HG03460 (cell line): ENCODE results near the gene KRT40.
"Not testable (repeated sequence)": the region's sequence is repeated elsewhere in the genome, so short reads cannot be mapped to it uniquely, and the experiment has no call there.

Source experiments
- ATAC-seq: cut with Tn5 transposase; IDR thresholded peaks from one replicate; pipeline ENCODE4 v1.9.1; 2021; ENCODE audit not compliant: unreplicated experiment

KRT40 gene

GRCh38 chr17:40984226-40984625, at the start of gene KRT40:
Gene KRT40, minus strand, starts transcription at chr17:40984326. Its CDS starts 53 bp downstream, at chr17:40984273.
- ATAC-seq: no peak

- no peak for ATAC-seq
These were observed 45.6 kb upstream of the KRT40 start, which contains the start of gene KRTAP1-4 for GRCh38 chr17:41029633-41030245. Gene KRTAP1-4, minus strand, starts transcription at chr17:41030195. Its CDS starts 117 bp downstream, at chr17:41030078.

- ATAC-seq: no peak
These were observed 42.8 kb upstream of the KRT40 start, which contains the start of gene KRTAP1-5 for GRCh38 chr17:41026715-41027471. Gene KRTAP1-5, minus strand, starts transcription at chr17:41027208. Its CDS starts 53 bp downstream, at chr17:41027155.

- ATAC-seq: no peak
These were observed 40.6 kb upstream of the KRT40 start for GRCh38 chr17:41024697-41025096.

GRCh38 chr17:41020336-41020735, 36.2 kb upstream of the KRT40 start:
- no peak for ATAC-seq

DNA sequence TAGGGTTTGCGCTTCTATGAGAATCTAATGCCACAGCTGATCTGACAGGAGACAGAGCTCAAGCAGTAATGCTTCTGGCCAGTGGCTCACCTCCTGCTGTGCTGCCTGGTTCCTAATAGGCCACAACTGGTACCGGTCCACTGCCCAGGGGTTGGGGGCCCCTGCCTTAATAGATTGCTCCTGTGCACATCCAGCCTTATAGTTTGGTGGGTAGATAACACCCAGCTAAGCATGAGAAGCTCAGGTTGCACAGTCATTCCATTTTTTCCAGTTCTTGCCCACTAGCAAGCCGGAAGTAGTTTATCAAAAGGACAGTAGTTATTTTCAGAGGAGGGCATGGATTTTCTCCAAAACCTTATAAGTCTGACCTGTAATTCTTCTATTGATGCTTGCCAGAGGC, 35.3 kb upstream of the KRT40 start:
- no peak for ATAC-seq

GRCh38 chr17:41018541-41018940, 34.4 kb upstream of the KRT40 start:
- ATAC-seq: no peak

DNA sequence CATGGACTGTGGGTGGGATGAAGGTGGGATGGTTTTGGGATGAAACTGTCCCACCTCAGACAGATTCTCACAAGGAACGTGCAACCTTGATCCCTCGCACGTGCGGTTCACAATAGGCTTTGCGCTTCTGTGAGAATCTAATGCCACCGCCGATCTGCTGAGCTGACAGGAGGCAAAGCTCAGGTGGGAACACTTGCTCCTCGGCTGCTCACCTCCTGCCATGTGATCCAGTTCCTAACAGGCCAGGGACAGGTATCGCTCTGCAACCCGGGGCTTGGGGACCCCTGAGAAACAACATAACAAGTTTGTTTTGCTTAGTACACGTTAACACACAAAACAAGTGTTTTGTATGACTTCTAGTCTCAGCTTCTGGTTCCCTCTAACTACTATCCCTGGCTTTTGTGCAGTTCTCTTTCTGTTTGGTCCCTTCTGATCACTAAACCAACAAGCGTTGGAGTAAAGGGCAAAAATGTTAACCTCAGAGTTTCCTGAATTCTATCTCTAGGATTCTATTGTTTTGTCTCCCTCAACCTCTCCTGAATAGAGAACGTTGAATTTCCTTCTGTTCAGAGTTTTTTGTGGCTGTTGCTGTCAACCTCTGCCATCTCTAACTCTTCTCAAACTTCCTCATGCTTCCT, 32.6 kb upstream of the KRT40 start:
- ATAC-seq: no peak

GRCh38 chr17:41015454-41015853, 31.3 kb upstream of the KRT40 start:
- no peak for ATAC-seq

DNA sequence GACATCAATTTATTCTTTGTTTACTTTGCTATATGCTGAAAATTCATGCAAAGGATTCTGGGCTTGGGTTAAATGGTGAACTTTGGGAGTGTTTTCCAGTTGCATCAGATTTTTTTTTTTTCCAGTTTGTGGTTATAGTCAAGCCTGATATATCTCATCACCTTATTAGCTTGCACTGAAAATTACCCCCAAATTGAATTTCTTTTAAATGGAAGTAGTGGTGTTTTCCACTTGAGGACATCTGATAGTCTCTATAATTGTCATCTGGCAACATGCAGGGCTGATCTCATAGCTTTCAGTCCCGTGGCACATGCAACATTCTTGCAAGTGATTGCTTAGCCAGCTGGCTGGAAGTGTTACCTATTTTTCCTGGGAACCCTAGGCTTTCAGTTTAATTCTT, 29.5 kb upstream of the KRT40 start:
- ATAC-seq: no peak

- no peak for ATAC-seq
These were observed 29.1 kb upstream of the KRT40 start for GRCh38 chr17:41013181-41013580.

DNA sequence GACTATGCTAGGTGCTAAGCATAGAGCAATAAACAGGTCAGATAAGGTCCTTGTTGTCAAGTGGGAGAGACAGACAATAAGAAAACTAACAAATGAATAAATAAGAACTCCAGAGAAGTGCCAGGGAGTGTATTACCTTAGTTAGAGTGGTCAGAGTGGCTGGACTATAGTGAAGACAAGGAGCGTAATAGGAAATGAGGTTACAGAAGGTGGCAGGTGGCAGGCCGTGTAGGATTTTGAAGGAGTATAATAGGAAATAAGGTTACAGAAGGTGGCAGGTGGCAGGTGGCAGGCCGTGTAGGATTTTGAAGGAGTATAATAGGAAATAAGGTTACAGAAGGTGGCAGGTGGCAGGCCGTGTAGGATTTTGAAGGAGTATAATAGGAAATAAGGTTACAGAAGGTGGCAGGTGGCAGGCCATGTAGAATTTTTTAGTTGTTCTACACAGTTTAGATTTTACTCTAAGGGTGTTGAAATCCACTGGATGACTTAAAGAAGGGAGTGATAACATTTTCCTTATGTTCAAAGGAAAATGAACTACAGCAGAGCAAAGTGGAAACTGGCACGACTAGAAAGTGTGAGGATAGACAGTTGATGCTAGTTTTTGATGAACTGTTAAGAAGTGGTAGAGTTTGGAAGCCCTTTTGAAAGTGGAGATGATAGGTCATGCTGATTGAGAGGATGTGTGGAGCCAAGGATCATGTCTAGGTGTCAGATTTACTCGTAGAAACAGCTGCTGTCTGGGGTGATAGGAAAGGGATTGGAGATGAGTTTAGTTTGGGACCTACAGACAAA, 28.4 kb upstream of the KRT40 start:
- no peak for ATAC-seq

DNA sequence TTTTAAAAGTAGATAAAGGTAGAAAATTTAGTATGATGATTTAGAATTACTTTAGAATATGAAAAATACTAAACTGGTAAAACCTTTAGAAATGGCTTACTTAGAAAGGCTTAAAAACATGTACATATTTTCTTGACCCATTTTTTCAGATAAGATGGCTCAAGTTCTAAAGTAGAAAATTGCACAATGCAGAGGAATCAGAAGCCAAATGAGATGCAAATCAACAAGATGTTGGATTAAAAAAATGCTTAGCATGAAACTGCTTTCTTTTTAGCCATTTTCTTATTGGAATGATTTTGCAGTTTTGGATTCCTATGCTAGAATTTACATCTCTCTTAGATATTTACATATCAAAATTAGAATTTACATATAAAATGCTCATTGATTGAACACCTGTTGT, 26.3 kb upstream of the KRT40 start:
- ATAC-seq: no peak

GRCh38 chr17:41009936-41010335, 25.8 kb upstream of the KRT40 start:
- no peak for ATAC-seq

- no peak for ATAC-seq
These were observed 25.2 kb upstream of the KRT40 start for GRCh38 chr17:41009301-41009760.

GRCh38 chr17:41008811-41009210, 24.7 kb upstream of the KRT40 start, which contains the start of gene KRTAP3-1:
Gene KRTAP3-1, minus strand, starts transcription at chr17:41009128. Its CDS starts 54 bp downstream, at chr17:41009074.
- ATAC-seq: no peak

DNA sequence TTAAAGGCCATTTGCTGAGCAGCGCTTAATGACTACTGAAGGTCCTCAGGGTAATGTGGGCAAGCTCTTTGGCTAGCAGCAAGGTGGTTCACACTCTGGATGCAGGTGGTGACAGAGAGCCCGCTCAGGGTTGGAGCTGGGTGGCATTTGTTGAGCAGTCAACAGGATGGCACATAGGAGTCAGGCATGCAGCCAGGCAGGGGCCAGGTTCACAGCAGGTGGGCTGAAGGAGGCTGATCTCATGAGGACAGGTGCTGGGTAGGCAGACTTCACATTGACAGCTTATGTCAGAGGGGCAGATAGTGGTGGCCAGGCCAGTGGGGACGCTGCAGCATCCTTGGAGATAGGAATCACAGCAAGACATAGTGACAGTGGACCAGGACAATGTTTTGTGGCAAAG, 20.3 kb upstream of the KRT40 start:
- ATAC-seq: no peak

GRCh38 chr17:41003926-41004325, 19.8 kb upstream of the KRT40 start:
- ATAC-seq: no peak

DNA sequence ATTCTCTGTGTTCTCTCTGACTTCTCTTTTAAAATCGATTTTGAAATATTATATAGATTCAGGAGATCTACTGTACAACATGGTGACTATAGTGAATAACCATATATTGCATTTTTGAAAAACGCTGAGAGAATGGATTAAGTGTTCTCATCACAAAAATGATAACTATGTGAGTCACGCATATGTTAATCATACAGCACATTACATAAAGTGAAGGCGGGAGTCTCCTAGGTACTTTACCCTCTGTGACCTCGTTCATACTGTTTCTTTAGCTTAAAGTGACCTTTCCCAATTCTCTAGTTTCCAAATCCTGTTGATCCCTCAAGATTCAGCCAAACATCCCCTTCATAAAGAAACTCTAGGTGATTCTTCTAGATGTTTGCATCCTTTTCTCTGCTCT, 18.7 kb upstream of the KRT40 start:
- no peak for ATAC-seq

DNA sequence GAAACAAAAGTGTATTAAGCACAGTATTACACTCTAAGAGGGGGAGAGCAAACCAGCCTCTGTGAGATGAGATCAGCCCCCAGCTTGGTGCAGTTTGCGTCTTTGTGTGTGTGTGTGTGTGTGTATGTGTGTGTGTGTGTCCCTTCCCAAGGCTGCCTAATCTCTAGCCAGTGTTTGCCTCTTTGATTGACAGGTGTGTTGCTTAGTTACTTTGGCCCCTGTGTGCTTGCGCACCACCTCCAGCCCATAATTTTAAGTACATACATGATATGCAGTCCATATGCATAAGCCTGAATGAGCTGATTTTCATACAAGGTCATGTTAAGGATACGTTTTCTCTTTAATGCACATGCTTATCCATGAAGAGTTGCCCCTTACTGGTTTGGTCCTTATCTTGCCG, 17.7 kb upstream of the KRT40 start:
- no peak for ATAC-seq

- not testable (repeated sequence) for ATAC-seq
These were observed 15.4 kb upstream of the KRT40 start, which contains the start of gene KRTAP3-2 for GRCh38 chr17:40999563-40999962. Gene KRTAP3-2, minus strand, starts transcription at chr17:40999906. Its CDS starts 53 bp downstream, at chr17:40999853.
